SK-N-SH (cell line): ENCODE data around the gene HGS. TPM values are rescaled to one million over a fixed set of nuclear protein-coding genes. Genes with fewer than 3 reads are reported as not detected.

Source experiments
- CTCF ChIA-PET: fragments of 300-600, 350-600 bp; formaldehyde crosslinking; extraction: SDS; loops from one replicate; lab custom pipeline; 2021; lab: Yijun Ruan, JAX
- POLR2A ChIA-PET: fragments of 350-600 bp; sonication (Branson Sonifier 250); formaldehyde crosslinking; extraction: SDS; loops from one replicate; lab custom pipeline; 2020; ENCODE audit warnings: antibody characterized with exemption, inconsistent platforms; lab: Yijun Ruan, JAX
- DNase-seq: peaks from one replicate; pipeline ENCODE4 v3.0.0; 2012
- H2AFZ ChIP-seq: fragments of 200-600 bp; sonication (generic); 2 replicates; pipeline ENCODE4 v1.8.1; 2016; ENCODE audit warnings: antibody characterized with exemption, mild to moderate bottlenecking, low read depth
- H3F3A ChIP-seq: fragments of 200-600 bp; sonication (generic); replicated peaks from 2 replicates; pipeline ENCODE3; 2016; ENCODE audit warnings: antibody characterized with exemption, mild to moderate bottlenecking; ENCODE audit not compliant: insufficient read depth
- H3K27ac ChIP-seq, 2 experiments: fragments of 200-500 bp in 1 of 2; fragments of 200-600 bp in 1 of 2; sonication (Bioruptor generic) in 1 of 2; sonication (generic), shearing (Covaris generic) in 1 of 2; 2 replicates each; pipeline versions ENCODE4 v1.5.1 to v1.6.1; 2014 to 2016; ENCODE audit warnings: low read depth in 2 of 2, inconsistent platforms in 1 of 2, low read length in 1 of 2, mild to moderate bottlenecking in 1 of 2, mixed read lengths in 1 of 2
- H3K27me3 ChIP-seq: fragments of 200-600 bp; sonication (generic), shearing (Covaris generic); 2 replicates; pipeline ENCODE4 v1.6.1; 2016; ENCODE audit warnings: mixed run types; ENCODE audit not compliant: insufficient read depth
- H3K36me3 ChIP-seq, 2 experiments: fragments of 200-500 bp in 1 of 2; fragments of 200-600 bp in 1 of 2; sonication (Bioruptor generic) in 1 of 2; sonication (generic) in 1 of 2; replicated peaks in 1 of 2; 2 replicates each; pipeline versions ENCODE3 to v1.5.1; 2014 to 2016; ENCODE audit warnings: low read length in 1 of 2, mild to moderate bottlenecking in 1 of 2; ENCODE audit not compliant: insufficient read depth in 2 of 2, control insufficient read depth in 1 of 2
- H3K4me1 ChIP-seq, 2 experiments: fragments of 200-500 bp in 1 of 2; fragments of 200-600 bp in 1 of 2; sonication (Bioruptor generic) in 1 of 2; sonication (generic), shearing (Covaris generic) in 1 of 2; 2 replicates each; pipeline versions ENCODE4 v1.5.1 to v1.6.1; 2014 to 2016; ENCODE audit warnings: low read depth in 1 of 2, low read length in 1 of 2, mixed run types in 1 of 2; ENCODE audit not compliant: insufficient read depth in 2 of 2, control insufficient read depth in 1 of 2
- H3K4me2 ChIP-seq: fragments of 200-600 bp; sonication (generic), shearing (Covaris generic); 2 replicates; pipeline ENCODE4 v1.6.1; 2017; ENCODE audit warnings: mixed run types
- H3K4me3 ChIP-seq, 2 experiments: fragments of 200-500 bp in 1 of 2; fragments of 200-600 bp in 1 of 2; sonication (Bioruptor generic) in 1 of 2; sonication (generic), shearing (Covaris generic) in 1 of 2; 2 replicates each; pipeline versions ENCODE4 v1.5.1 to v1.8.1; 2014 to 2016; ENCODE audit warnings: low read depth in 2 of 2, inconsistent platforms in 1 of 2, low read length in 1 of 2, mild to moderate bottlenecking in 1 of 2, mixed read lengths in 1 of 2, moderate library complexity in 1 of 2
- H3K79me2 ChIP-seq: fragments of 200-600 bp; sonication (generic); 2 replicates; pipeline ENCODE4 v1.8.1; 2017; ENCODE audit warnings: mild to moderate bottlenecking; ENCODE audit not compliant: insufficient read depth
- H3K9ac ChIP-seq: fragments of 200-600 bp; sonication (generic); 2 replicates; pipeline ENCODE4 v1.6.1; 2017; ENCODE audit warnings: mixed run types
- H3K9me2 ChIP-seq: fragments of 200-600 bp; sonication (generic); 2 replicates; pipeline ENCODE4 v1.6.1; 2017; ENCODE audit warnings: mixed run types
- H3K9me3 ChIP-seq: fragments of 200-600 bp; sonication (generic); 2 replicates; pipeline ENCODE4 v1.6.1; 2017; ENCODE audit warnings: mixed run types, mild to moderate bottlenecking, moderate library complexity
- H4K20me1 ChIP-seq: fragments of 200-600 bp; sonication (generic); 2 replicates; pipeline ENCODE4 v1.6.1; 2017; ENCODE audit warnings: mild to moderate bottlenecking, mixed run types; ENCODE audit not compliant: insufficient read depth
- ELF1 ChIP-seq: IDR thresholded peaks from 2 replicates; pipeline ENCODE4 v1.4.0; 2012
- EP300 ChIP-seq, 2 experiments: IDR thresholded peaks; 2 replicates each; pipeline versions ENCODE4 v1.4.0 to v1.6.1; 2012; ENCODE audit warnings: borderline replicate concordance in 1 of 2, low read depth in 1 of 2, low read length in 1 of 2
- EZH2phosphoT487 ChIP-seq: fragments of 200-600 bp; sonication (generic); IDR thresholded peaks from 2 replicates; pipeline ENCODE4 v1.6.1; 2017; ENCODE audit warnings: low read depth, mixed run types, mild to moderate bottlenecking, antibody characterized with exemption, moderate library complexity, borderline replicate concordance
- FOSL2 ChIP-seq: IDR thresholded peaks from 2 replicates; pipeline ENCODE4 v1.4.0; 2012; ENCODE audit warnings: low read depth, mild to moderate bottlenecking, moderate library complexity, borderline replicate concordance
- FOXJ3 ChIP-seq: sonication (generic); formaldehyde crosslinking; IDR thresholded peaks from 2 replicates; pipeline ENCODE4 v1.5.1; 2020; ENCODE audit warnings: mild to moderate bottlenecking, missing genetic modification reagents
- FOXM1 ChIP-seq: IDR thresholded peaks from 2 replicates; pipeline ENCODE4 v1.4.0; 2012; ENCODE audit warnings: low read depth, mild to moderate bottlenecking
- GABPA ChIP-seq: IDR thresholded peaks from 2 replicates; pipeline ENCODE4 v1.4.0; 2012; ENCODE audit warnings: low read depth, mild to moderate bottlenecking
- GATA2 ChIP-seq: sonication (generic); formaldehyde crosslinking; IDR thresholded peaks from 2 replicates; pipeline ENCODE4 v1.5.0; 2020; ENCODE audit warnings: mild to moderate bottlenecking, missing genetic modification reagents
- NRF1 ChIP-seq: IDR thresholded peaks from 2 replicates; pipeline ENCODE4 v1.6.1; 2012; ENCODE audit warnings: low read depth, mild to moderate bottlenecking, low read length
- PBX3 ChIP-seq: IDR thresholded peaks from 2 replicates; pipeline ENCODE4; 2012
- RAD21 ChIP-seq: IDR thresholded peaks from 2 replicates; pipeline ENCODE4 v1.6.1; 2012; ENCODE audit warnings: mild to moderate bottlenecking, low read length
- RCOR1 ChIP-seq: fragments of 150-350 bp; IDR thresholded peaks from 2 replicates; pipeline ENCODE4 v1.6.1; 2017; ENCODE audit warnings: antibody characterized with exemption, low read length
- REST ChIP-seq: IDR thresholded peaks from 2 replicates; pipeline ENCODE4 v1.6.1; 2012; ENCODE audit warnings: mild to moderate bottlenecking, low read depth, low read length, moderate library complexity
- RFX5 ChIP-seq: IDR thresholded peaks from 2 replicates; pipeline ENCODE4 v1.6.1; 2012; ENCODE audit warnings: mild to moderate bottlenecking, improper control_type of control experiment, low read length
- RXRA ChIP-seq: IDR thresholded peaks from 2 replicates; pipeline ENCODE4 v1.4.0; 2012; ENCODE audit warnings: low read depth, mild to moderate bottlenecking, borderline replicate concordance
- SIN3A ChIP-seq: IDR thresholded peaks from 2 replicates; pipeline ENCODE4 v1.6.1; 2012; ENCODE audit warnings: low read depth, mild to moderate bottlenecking, low read length, moderate library complexity, borderline replicate concordance
- TCF12 ChIP-seq: IDR thresholded peaks from 2 replicates; pipeline ENCODE4 v1.4.0; 2012
- WGBS: methylation state at CpG from one replicate; pipeline ENCODE4 v1.1.6; 2017; ENCODE audit warnings: low lambda C conversion rate; 5-methylcytosine and 5-hydroxymethylcytosine counted together
- polyA plus RNA-seq, 3 experiments: library from polyadenylated mRNA; depleted of rRNA; stranded (reverse); fragments of >200 nt; gene quantifications; 2 replicates each; pipeline ENCODE4 v1.2.3, GENCODE V29; 2012
- TF ChIP-seq, protein P1 (sequence below): IDR thresholded peaks from 2 replicates; pipeline ENCODE4 v1.4.0; 2012; ENCODE audit warnings: low read depth
- TF ChIP-seq, protein P2 (sequence below): fragments of 200-600 bp; sonication (generic); IDR thresholded peaks from 2 replicates; pipeline ENCODE4 v1.6.1; 2017; ENCODE audit warnings: antibody characterized with exemption, mild to moderate bottlenecking, moderate library complexity

Gene HGS
- polyA plus RNA-seq, 1 of the 3 experiments (the other 2 are of a cell fraction): 192 TPM

DNA sequence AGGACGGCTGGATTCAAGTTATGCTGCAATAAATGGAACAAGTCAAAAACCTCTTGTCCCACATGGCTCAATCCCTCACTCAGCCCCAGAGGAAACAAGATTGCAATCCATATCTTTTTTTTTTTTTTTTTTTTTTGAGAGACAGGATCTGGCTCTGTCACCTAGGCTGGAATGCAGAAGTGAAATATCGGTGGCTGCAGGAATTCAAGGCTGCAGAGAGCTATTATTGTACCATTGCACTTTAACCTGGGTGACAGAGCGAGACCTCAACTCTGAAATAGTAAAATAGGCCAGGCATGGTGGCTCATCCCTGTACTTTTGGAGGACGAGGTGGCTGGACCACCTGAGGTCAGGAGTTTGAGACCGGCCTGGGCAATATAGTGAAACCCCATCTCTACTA lies 24.8 kb upstream of the HGS start (continued):
- TF ChIP-seq FOSL2 (no peak), RCOR1 (no peak), TCF12 (no peak), PBX3 (no peak), GABPA (no peak)
- TF ChIP-seq, all 33 proteins: peak for 0

DNA sequence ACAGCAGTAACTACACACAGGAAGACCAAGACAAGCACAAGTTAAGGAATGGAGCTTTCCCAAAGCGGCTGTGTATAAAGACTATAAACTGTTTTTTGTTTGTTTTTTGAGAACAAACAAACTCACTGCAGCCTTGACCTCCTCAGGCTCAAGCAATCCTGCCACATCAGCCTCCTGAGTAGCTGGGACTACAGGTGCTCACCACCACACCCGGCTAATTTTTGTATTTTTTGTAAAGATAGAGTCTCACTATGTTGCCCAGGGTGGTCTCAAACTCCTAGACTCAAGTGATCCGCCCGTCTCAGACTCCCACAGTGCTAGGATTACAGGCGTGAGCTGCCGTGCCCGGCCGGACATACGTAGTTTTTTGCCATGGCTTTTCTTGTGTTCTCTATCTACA lies 23.4 kb upstream of the HGS start:
- Histone ChIP-seq H3K4me2 (no peak overlapping the region), H3K9ac (no peak overlapping the region), H3K27me3 (no peaks in the 10 kb centered on the region), H3K9me3 (no peaks in the 10 kb centered on the region), H3K9me2 (no peaks in the 10 kb centered on the region), H3K27ac (no peak overlapping the region), H3K79me2 (peaks cover 11% of the 10 kb centered on the region; the same call in 1 of the 2 replicates), H3F3A (peaks cover 10% of the 10 kb centered on the region), H3K4me1 (peaks cover 5 to 7% of the 10 kb centered on the region in 2 experiments; a peak in 3 of 4 replicates), H4K20me1 (no peaks in the 10 kb centered on the region), H3K4me3 (no peak overlapping the region), H2AFZ (no peak overlapping the region), H3K36me3 (peaks cover 5 to 8% of the 10 kb centered on the region in 2 experiments)
- 89% methylated on average over 9 of the region's 9 CpGs for WGBS
- TF ChIP-seq REST (no peak), RCOR1 (no peak), GABPA (no peak), RXRA (no peak), ELF1 (no peak), FOSL2 (no peak), NRF1 (no peak), FOXJ3 (no peak)
- POLR2A ChIA-PET: no interaction called here
- CTCF ChIA-PET: interaction anchor here (1.2 kb wide), 1 partner anchor 15 kb away, joined by 4 read pairs; no protein-coding TSS in a partner anchor
- DNase-seq: no peak

GRCh38 chr17:81662002-81662401 lies 21.8 kb upstream of the HGS start:
- DNase-seq: no peak
- no peak overlapping the region for H3K4me2 ChIP-seq
- peaks cover 5 to 8% of the 10 kb centered on the region in 2 experiments for H3K36me3 ChIP-seq
- CTCF ChIA-PET: interaction anchor here (2.0 kb wide), 1 partner anchor 14 kb away, joined by 7 read pairs; no protein-coding TSS in a partner anchor
- no peaks in the 10 kb centered on the region for H4K20me1 ChIP-seq
- POLR2A ChIA-PET: no interaction called here
- H3K79me2 ChIP-seq: peaks cover 27% of the 10 kb centered on the region; the same call in 1 of the 2 replicates
- H3K9me3 ChIP-seq: no peaks in the 10 kb centered on the region
- no peaks in the 10 kb centered on the region for H3K9me2 ChIP-seq
- H3K27ac ChIP-seq: no peak overlapping the region
- TF ChIP-seq EZH2phosphoT487: no peak
- TF ChIP-seq RFX5: no peak
- TF ChIP-seq, protein P1, sequence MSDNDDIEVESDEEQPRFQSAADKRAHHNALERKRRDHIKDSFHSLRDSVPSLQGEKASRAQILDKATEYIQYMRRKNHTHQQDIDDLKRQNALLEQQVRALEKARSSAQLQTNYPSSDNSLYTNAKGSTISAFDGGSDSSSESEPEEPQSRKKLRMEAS: no peak
- no peak for TF ChIP-seq RAD21
- no peak for TF ChIP-seq FOXM1
- no peak for TF ChIP-seq SIN3A
- TF ChIP-seq, protein P2, sequence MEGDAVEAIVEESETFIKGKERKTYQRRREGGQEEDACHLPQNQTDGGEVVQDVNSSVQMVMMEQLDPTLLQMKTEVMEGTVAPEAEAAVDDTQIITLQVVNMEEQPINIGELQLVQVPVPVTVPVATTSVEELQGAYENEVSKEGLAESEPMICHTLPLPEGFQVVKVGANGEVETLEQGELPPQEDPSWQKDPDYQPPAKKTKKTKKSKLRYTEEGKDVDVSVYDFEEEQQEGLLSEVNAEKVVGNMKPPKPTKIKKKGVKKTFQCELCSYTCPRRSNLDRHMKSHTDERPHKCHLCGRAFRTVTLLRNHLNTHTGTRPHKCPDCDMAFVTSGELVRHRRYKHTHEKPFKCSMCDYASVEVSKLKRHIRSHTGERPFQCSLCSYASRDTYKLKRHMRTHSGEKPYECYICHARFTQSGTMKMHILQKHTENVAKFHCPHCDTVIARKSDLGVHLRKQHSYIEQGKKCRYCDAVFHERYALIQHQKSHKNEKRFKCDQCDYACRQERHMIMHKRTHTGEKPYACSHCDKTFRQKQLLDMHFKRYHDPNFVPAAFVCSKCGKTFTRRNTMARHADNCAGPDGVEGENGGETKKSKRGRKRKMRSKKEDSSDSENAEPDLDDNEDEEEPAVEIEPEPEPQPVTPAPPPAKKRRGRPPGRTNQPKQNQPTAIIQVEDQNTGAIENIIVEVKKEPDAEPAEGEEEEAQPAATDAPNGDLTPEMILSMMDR: no peak
- TF ChIP-seq PBX3: no peak
- TF ChIP-seq EP300 (IDR thresholded peaks at IDR 0.05; ENCODE audit: borderline replicate concordance in 1 of 2, low read depth in 1 of 2, low read length in 1 of 2): no peak
- TF ChIP-seq GATA2 (CRISPR knock-in tag): no peak
- TF ChIP-seq FOXJ3: no peak
- no peak overlapping the region for H3K9ac ChIP-seq
- no peaks in the 10 kb centered on the region for H3K27me3 ChIP-seq
- H2AFZ ChIP-seq: no peak overlapping the region
- H3F3A ChIP-seq: peaks cover 10% of the 10 kb centered on the region
- peaks cover 7 to 11% of the 10 kb centered on the region in 2 experiments; a peak in 3 of 4 replicates for H3K4me1 ChIP-seq
- 96% methylated on average over 4 of the region's 4 CpGs for WGBS
- no peak overlapping the region for H3K4me3 ChIP-seq
